DMS79 treated with DMSO at 0.1 percent for 48 hours (cell line): ENCODE measurements around the gene SDK1.
"Not testable (repeated sequence)": the region's sequence is repeated elsewhere in the genome, so short reads cannot be mapped to it uniquely, and the experiment has no call there.

ENCODE experiments used
- DNase-seq: peaks from one replicate; lab custom pipeline; 2025; lab: John Stamatoyannopoulos, UW

Gene SDK1

GRCh38 chr7:4202154-4202736 lies 901.2 kb downstream of the SDK1 start:
- DNase-seq, result no peak

- DNase-seq, result no peak
These were observed 901.9 kb downstream of the SDK1 start for GRCh38 chr7:4202954-4203353.

GRCh38 chr7:4203626-4204512 lies 902.8 kb downstream of the SDK1 start:
- no peak for DNase-seq

GRCh38 chr7:4204513-4205165 lies 903.6 kb downstream of the SDK1 start:
- DNase-seq, result no peak

DNA sequence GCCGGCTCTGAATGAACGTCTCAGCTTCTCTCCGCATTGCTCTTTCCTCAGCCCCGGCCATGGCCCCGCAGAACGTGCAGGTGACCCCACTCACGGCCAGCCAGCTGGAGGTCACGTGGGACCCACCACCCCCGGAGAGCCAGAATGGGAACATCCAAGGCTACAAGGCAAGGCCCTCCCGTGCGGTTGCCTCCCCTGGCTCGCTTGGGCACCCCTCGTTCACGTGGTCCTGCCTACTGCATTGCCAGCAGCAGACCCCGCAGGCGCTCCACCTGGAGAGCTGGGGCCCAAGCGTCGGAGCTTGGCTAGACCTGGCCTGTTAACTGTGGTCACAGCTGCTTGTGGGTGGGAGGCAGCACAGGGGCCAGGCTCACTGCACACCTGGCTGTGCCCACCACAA lies 904.8 kb downstream of the SDK1 start:
- no peak for DNase-seq

DNA sequence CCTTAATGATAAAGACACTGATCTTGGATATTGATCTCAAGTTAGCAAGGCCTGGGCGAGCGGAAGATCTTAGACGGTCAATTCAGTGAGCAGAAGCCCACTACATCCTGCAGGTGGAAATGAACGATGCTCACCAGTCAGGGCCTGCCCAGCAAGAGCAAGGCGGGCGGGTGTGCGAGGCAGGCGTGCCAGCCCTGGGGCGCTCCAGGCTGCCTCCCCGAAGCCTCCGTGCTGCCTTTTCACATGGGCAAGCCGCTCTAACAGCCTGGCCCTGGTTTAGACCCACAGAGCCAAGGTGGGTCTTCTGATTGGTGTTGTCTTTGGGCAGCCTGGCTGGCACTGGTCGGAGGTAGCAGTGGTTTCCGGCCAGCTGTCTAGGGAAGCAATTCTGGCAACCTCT lies 906.0 kb downstream of the SDK1 start:
- no peak for DNase-seq

GRCh38 chr7:4208086-4208485 lies 907.0 kb downstream of the SDK1 start:
- DNase-seq, result no peak

- no peak for DNase-seq
These were observed 907.5 kb downstream of the SDK1 start for GRCh38 chr7:4208586-4208985.

DNA sequence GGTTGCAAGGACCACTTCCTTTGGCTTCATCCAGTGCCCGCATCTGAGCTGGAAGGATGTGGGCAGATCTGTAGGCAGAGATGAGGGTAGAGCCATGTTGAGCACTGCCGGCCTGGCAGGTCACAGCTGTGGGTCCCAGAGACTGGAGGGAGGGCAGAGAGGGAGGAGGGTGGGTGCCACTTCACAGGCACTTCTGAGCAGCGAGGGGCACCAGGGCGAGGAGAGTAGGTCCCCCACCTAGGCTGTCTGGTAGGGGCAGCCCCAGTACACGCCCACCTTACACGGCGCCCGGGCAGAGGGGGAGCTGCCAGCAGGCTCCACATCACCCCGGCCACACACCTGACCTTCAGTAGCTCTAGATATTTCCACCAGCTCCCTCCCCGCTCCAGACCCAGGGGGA lies 908.1 kb downstream of the SDK1 start:
- no peak for DNase-seq

DNA sequence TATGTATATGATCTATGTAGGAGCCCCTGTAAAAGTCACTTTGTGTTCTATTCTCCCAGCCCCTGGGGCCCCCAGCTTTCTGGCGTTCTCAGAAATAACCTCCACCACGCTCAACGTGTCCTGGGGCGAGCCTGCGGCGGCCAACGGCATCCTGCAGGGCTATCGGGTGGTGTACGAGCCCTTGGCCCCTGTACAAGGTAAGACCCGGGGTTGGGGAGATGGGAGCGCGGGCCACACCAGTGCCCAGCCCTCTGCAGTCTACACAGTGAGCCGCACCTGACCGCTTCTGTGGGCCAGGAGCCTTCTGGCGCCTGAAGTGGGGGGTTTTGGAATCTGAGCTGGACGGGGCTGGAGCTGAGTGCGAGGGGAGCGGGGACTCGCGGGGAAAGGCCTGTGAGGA lies 908.9 kb downstream of the SDK1 start:
- DNase-seq, result no peak

GRCh38 chr7:4210821-4211220 lies 909.8 kb downstream of the SDK1 start:
- DNase-seq, result no peak

- no peak for DNase-seq
These were observed 910.2 kb downstream of the SDK1 start for GRCh38 chr7:4211261-4211660.

- DNase-seq, result no peak
These were observed 911.3 kb downstream of the SDK1 start for GRCh38 chr7:4212376-4212775.

GRCh38 chr7:4214291-4215155 lies 913.5 kb downstream of the SDK1 start:
- DNase-seq, result no peak

- no peak for DNase-seq
These were observed 914.2 kb downstream of the SDK1 start for GRCh38 chr7:4215176-4215720.

DNA sequence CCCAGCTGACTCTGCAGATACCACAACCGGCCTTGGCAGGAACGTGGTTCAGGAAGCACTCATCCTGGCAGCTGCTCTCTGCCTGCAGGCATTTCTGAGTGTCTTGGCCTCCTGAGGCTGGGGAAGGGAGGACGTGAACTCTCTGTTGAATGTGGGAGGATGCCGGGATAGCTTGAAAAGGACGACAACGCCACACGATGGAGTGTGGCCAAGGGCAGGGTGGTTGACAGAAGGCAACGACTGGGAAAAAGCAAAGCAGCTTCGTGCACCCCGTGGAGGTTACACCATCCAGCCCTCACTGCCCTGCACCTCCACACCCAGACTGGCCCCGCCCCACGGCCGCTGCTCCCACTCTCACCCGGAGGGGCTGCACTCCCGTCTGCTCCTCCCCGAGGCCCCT lies 915.0 kb downstream of the SDK1 start:
- peak; percentile 51 for DNase-seq

DNA sequence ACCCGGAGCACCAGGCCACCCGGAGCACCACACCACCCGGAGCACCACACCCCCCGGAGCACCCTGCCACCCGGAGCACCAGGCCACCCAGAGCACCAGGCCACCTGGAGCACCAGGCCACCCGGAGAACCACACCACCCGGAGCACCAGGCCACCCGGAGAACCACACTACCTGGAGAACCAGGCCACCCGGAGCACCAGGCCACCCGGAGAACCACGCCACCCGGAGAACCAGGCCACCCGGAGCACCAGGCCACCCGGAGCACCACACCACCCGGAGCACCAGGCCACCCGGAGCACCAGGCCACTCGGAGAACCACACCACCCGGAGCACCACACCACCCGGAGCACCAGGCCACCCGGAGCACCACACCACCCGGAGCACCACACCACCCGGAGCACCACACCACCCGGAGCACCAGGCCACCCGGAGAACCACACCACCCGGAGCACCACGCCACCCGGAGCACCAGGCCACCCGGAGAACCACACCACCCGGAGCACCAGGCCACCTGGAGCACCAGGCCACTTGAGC lies 916.1 kb downstream of the SDK1 start:
- DNase-seq, result not testable (repeated sequence)

GRCh38 chr7:4218481-4218880 lies 917.4 kb downstream of the SDK1 start:
- no peak for DNase-seq

DNA sequence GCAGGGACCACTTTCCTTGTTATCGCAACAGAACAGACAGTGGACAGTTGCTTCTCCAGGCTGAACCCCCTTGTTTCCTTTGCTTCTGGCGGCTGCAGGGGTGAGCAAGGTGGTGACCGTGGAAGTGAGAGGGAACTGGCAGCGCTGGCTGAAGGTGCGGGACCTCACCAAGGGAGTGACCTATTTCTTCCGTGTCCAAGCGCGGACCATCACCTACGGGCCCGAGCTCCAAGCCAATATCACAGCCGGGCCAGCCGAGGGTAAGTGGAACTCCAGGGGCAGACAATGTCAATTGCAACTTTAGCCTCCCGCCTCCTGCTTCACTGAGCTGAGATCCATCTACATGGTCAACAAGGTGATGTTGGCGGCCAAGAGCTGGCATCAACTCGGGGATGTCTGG lies 919.0 kb downstream of the SDK1 start:
- no peak for DNase-seq

GRCh38 chr7:4221043-4221442 lies 920.0 kb downstream of the SDK1 start:
- no peak for DNase-seq

DNA sequence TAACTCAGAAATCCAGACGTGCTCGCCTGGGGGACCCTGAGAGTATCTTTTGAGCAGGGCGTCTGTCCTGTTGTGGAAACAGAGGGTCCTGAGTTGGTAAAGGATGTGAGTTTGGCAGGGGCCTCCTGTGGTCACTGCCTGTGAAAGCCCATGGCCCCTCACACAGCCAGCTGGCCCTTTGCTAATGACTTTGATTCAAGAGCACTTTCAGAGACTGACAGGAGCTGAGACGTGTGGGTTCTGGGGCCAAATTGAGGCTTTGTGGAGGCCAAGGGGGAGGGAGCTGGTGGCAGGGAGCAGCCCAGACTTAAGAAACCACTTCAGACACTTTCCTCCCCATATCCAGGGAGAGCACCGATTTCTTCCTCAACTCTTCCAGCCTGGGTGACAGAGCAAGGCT lies 921.6 kb downstream of the SDK1 start:
- DNase-seq, result no peak

DNA sequence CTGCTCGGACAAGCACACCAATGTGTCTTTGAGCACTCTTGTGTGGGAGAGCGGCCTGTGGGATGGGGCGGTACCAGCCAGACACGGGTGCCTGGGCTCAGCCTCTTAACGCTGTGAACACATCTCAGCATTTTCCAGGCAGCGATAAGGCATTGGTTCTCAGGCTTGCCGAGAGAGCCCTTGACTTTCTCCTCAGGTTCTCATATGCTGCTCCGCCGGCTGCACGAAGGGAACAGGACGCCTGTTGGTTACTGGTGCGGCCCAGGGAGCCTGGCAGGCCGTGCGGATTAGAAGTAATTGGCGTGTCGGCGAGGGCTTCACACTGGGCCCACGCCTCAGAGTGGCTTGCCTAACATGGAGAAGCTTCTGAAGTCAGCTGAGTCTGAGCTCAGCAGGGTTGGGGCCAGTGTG lies 924.3 kb downstream of the SDK1 start:
- peak; percentile 90 for DNase-seq
